HG03139 (cell line): ENCODE measurements around the gene MIXL1.
"Not testable (repeated sequence)": the region's sequence is repeated elsewhere in the genome, so short reads cannot be mapped to it uniquely, and the experiment has no call there.

Source experiments
- ATAC-seq: cut with Tn5 transposase; IDR thresholded peaks from one replicate; pipeline ENCODE4 v1.9.1; 2021; ENCODE audit not compliant: unreplicated experiment

The MIXL1 gene

GRCh38 chr1:226223157-226223785, at the start of gene MIXL1:
MIXL1 (plus strand) TSS chr1:226223664; CDS start chr1:226223682, 18 bp downstream.
- peak; percentile 37 for ATAC-seq

GRCh38 chr1:226176870-226177269, 46.6 kb upstream of the MIXL1 start:
- no peak for ATAC-seq

- ATAC-seq: no peak
Measured at GRCh38 chr1:226181996-226182714, 41.3 kb upstream of the MIXL1 start.

GRCh38 chr1:226185141-226186036, 38.1 kb upstream of the MIXL1 start:
- no peak for ATAC-seq

- peak; percentile 92 for ATAC-seq
Measured at GRCh38 chr1:226186124-226187018, 37.1 kb upstream of the MIXL1 start, which contains the start of gene ACBD3. ACBD3 (minus strand) TSS chr1:226186741; CDS start chr1:226186675, 66 bp downstream.

- no peak for ATAC-seq
Measured at GRCh38 chr1:226187019-226187322, 36.5 kb upstream of the MIXL1 start.

- ATAC-seq: no peak
Measured at GRCh38 chr1:226187380-226187779, 36.1 kb upstream of the MIXL1 start.

- ATAC-seq: no peak
Measured at GRCh38 chr1:226195144-226195543, 28.3 kb upstream of the MIXL1 start.

- ATAC-seq: no peak
Measured at GRCh38 chr1:226199971-226200370, 23.5 kb upstream of the MIXL1 start.

GRCh38 chr1:226201029-226201593, 22.4 kb upstream of the MIXL1 start:
- ATAC-seq: peak; percentile 49

GRCh38 chr1:226202246-226202645, 21.2 kb upstream of the MIXL1 start:
- ATAC-seq: no peak

- ATAC-seq: not testable (repeated sequence)
Measured at GRCh38 chr1:226202666-226203065, 20.8 kb upstream of the MIXL1 start.

GRCh38 chr1:226203240-226203639, 20.2 kb upstream of the MIXL1 start:
- ATAC-seq: no peak

GRCh38 chr1:226203655-226204054, 19.8 kb upstream of the MIXL1 start:
- ATAC-seq: no peak

GRCh38 chr1:226204198-226204597, 19.3 kb upstream of the MIXL1 start:
- no peak for ATAC-seq

- no peak for ATAC-seq
Measured at GRCh38 chr1:226207048-226207447, 16.4 kb upstream of the MIXL1 start.

- no peak for ATAC-seq
Measured at GRCh38 chr1:226209307-226210059, 14.0 kb upstream of the MIXL1 start.

- no peak for ATAC-seq
Measured at GRCh38 chr1:226210571-226211176, 12.8 kb upstream of the MIXL1 start.

GRCh38 chr1:226211181-226211821, 12.2 kb upstream of the MIXL1 start:
- no peak for ATAC-seq
